C1 segment of cervical spinal cord (tissue), 14 donors: Measurements from ENCODE around the gene TRIM66.
A peak's percentile ranks its signal among the peaks of the same experiment; 100 is the strongest.

ENCODE experiments used
- DNase-seq, 14 donors: peaks; one replicate each; lab custom pipeline; 2025; lab: John Stamatoyannopoulos, UW

Gene TRIM66

GRCh38 chr11:8658321-8659057 lies 24.0 kb downstream of the TRIM66 start:
- DNase-seq: peak in 1 of 14 donors; percentile 71

GRCh38 chr11:8656291-8656690 lies 26.2 kb downstream of the TRIM66 start:
- DNase-seq: no peak

DNA sequence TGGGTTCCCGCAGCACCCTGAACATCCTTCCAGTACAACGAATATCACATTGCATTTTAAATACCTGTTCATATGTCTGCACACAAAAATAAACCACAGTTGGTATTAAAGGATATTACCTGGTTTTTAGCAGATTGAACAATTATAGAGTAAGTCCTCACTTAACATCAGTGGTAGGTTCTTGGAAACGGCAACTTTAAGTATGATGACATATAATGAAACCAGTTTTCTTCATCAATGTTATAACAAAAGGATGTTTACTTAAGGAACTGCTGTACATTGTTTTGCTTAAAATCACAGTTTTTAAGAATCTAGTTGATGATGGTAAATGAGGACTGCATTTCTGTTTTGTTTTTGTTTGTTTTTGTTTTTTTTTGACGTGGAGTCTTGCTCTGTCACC lies 28.0 kb downstream of the TRIM66 start:
- DNase-seq: no peak

DNA sequence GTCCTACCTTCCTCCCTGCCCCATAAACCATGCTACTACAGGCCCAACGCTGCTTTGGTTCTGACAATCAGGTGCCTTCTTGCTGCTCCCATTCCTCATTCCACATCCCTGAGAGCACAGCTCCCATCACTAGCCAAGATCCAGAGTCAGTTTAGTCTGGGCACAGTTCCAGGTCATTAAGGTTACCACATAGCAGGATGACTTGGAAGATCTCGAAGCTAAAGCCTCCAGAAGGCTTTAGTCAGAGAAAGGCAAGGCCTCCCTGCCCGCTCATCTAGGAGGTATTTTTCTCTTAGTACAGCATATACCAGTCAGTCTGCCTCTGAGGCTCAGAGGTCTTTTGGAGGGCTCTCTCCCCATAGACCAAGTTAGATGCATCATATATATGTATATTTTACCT lies 30.3 kb downstream of the TRIM66 start:
- DNase-seq: no peak

DNA sequence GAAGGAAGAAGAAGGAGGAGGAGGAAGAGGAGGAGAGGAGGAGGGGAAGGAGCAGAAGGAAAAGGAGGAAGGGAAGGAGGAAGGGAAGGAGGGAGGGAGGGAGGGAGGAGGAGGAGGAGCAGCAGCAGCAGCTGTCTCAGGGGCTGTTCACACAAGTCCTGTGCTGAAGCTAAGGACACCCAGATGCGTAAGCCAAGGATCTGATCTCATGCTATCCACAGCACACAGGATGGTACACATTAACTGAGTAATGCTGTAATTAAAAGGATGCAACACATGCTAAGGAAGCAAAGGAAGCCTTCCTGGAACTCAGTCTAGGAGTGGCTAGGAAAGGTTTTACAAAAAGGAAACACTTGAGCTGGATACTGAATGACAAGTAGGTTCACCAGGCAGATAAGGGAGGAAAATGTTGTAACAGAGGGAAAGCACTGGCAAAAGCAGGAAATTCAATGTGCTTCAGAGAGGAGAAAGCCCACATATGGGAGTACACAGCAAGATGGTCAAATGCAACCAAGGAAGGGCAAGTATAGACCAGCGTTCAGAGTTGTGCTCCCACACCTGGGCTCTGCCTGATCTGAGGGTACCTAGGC lies 32.0 kb downstream of the TRIM66 start:
- no peak for DNase-seq

- DNase-seq: no peak
Measured at GRCh38 chr11:8649361-8649760, 33.1 kb downstream of the TRIM66 start.

GRCh38 chr11:8646873-8647272 lies 35.6 kb downstream of the TRIM66 start:
- DNase-seq: no peak

- no peak for DNase-seq
Measured at GRCh38 chr11:8642196-8642841, 40.1 kb downstream of the TRIM66 start.

DNA sequence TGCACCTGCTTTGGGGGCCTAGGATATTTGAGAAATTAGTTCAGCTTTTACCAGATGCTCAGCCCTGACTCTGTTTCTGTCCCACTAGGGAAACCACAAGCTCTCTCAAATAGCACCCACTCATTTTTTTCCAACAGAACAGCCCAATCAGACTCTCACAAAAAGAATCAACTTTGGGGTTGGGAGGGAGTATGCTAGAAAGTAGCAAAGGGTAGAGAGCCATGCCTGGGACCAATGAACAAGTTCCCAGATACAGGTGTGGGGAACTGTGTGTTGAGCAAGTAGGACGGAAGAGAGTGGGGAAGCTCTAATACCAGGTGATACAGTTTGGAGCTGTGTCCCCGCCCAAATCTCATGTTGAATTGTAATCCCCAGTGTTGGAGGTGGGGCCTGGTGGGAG lies 41.1 kb downstream of the TRIM66 start:
- no peak for DNase-seq

GRCh38 chr11:8640267-8640906 lies 42.1 kb downstream of the TRIM66 start:
- no peak for DNase-seq

- no peak for DNase-seq
Measured at GRCh38 chr11:8639655-8640054, 42.8 kb downstream of the TRIM66 start.

GRCh38 chr11:8638300-8638699 lies 44.2 kb downstream of the TRIM66 start:
- DNase-seq: no peak

GRCh38 chr11:8636127-8636526 lies 46.3 kb downstream of the TRIM66 start:
- no peak for DNase-seq

GRCh38 chr11:8634498-8634897 lies 48.0 kb downstream of the TRIM66 start:
- no peak for DNase-seq

DNA sequence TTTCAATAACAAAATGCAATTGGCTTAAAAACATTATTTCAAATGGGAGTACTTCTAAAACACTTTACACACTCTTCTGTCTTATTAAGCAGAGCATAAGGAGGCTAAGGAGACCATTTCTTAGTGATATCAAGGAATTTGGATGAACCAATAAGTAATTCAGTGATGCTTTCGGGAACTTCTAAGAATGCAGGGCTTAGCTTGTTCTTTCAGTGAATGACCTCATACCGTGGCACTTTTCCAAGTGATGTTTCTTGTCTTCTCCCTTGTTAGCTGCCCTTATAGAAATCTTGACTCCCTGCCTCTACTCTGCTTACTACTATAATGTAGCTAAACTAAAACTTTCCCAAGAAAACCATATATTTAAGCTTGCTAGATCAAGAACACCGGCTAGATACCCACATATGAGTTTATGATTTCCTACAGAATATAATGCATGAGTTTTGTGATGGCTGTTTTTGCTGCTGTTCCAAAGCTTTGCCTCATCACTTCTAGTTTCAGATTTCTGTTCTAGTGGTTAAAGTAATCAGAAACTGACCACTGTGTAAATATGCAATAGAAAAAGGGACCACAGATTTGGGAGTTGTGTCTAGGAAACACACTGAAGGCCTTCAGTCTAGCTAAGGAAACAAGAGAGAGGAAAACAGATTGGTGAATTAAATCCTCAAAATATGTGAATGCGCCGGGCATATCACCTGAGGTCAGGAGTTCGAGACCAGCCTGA lies 50.9 kb downstream of the TRIM66 start:
- DNase-seq: no peak

GRCh38 chr11:8624698-8625097 lies 57.8 kb downstream of the TRIM66 start:
- DNase-seq: no peak

- no peak for DNase-seq
Measured at GRCh38 chr11:8621147-8621546, 61.3 kb downstream of the TRIM66 start.

- no peak for DNase-seq
Measured at GRCh38 chr11:8617063-8617462, 65.4 kb downstream of the TRIM66 start.

DNA sequence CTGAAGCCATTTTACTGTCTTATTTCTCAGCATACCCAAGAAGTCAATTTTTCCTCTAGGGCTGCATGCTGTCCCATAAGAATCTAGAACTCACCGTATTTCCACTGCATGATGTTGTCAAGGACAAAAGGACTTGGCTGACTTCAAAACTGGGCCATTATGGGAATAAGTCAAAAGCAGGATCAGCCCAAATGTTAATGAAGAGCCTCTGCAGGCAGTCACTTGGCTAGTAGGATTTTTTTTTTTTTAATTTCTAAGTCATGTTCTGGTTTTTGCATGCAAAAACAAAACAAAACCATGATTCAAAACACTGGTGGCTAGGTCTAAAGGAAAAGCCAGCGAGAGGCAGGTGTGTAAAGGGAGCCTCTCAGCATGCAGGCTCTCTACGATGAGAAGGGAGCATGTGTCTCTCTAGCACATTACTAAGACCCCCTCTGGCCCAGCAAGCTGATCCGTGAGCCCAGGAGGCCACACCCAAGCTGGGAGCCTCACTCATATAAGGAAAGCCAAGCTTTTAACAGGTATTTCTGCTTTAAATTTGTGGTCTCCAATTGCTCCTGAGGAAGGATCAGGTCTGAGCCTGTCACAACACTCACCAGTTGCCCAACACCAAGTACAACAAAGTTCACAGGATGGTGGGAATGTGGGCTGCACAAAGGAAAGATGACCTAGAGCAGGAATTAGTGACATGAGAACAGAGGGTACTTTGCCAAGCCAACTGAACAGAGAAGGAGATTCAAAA lies 67.0 kb downstream of the TRIM66 start:
- DNase-seq: no peak

GRCh38 chr11:8614497-8614896 lies 68.0 kb downstream of the TRIM66 start:
- no peak for DNase-seq

DNA sequence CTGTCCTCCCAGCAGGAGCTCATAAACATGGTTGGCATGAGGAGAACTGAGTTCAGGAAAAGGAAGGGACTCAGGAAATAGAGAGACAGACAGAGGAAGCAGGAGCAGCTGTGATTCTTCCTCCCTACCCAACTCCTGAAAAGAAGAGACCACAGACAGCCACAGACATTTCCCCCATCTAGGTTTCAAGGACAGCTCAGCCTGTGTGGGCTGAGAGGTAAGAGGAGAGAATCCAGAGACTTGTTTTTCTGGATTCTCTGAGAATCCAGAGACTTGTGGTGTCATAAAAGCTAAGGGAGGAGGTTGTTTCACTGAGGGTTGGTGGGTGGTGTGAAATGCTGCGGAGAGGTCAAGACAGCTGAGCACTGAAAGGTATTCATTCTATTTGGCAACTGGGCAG lies 69.4 kb downstream of the TRIM66 start:
- no peak for DNase-seq
